GM21515 (cell line): Measurements from ENCODE around the gene RIGI.
A peak's percentile ranks its signal among the peaks of the same experiment; 100 is the strongest.
"Not testable (repeated sequence)": the region's sequence is repeated elsewhere in the genome, so short reads cannot be mapped to it uniquely, and the experiment has no call there.

Source experiments
- ATAC-seq: cut with Tn5 transposase; IDR thresholded peaks from one replicate; pipeline ENCODE4 v1.9.1; 2021; ENCODE audit not compliant: unreplicated experiment

The RIGI gene

DNA sequence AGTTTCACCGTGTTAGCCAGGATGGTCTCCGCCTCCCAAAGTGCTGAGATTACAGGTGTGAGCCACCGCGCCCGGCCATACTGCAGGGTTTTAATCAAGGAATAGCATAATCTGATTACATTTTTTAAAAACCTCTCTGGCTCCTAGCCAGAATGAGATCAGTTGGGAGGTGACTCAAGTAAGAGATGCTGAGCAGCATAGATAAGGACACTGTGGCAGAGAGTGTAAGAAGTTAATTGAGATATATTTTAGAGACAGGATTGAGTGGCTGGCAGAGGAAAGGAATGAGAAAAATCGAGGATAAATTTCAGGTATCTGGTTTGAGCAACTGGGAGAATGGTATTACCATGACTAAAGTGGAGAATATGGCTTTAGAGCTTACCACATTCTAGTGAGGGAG, 7.3 kb upstream of the RIGI start:
- no peak for ATAC-seq

DNA sequence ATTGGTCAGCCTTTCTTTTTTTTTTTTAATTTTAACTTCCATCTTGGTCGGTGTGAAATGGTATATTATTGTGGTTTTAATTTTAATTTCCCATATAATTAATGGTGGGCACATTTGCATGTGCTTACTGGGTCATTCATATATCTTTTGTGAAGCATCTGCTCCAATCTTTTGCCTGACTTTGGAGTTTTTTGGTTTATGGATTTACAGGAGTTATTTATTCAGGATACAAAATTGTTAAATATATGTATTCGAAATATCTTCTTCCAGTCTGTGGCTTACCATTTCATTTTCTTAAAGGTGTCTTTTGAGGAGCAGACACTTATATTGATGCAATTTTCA, 682 bp upstream of the RIGI start:
- ATAC-seq, result no peak

DNA sequence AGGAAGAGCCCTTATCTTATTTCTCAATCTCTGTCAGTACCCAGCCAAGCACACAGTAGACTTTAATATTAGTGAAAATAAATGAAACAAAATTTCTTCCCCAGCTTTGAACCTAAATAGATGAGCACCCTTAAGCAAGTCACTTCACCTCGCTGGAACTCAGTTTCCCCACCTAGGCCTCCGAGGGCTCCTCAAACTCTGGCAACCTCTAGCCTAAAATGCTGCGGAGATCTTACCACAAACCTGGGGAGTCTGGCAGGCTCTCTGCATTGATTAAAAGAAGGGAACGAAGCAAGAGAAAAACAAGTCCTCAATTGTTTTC, 326 bp downstream of the RIGI start:
- ATAC-seq, result peak; percentile 22

DNA sequence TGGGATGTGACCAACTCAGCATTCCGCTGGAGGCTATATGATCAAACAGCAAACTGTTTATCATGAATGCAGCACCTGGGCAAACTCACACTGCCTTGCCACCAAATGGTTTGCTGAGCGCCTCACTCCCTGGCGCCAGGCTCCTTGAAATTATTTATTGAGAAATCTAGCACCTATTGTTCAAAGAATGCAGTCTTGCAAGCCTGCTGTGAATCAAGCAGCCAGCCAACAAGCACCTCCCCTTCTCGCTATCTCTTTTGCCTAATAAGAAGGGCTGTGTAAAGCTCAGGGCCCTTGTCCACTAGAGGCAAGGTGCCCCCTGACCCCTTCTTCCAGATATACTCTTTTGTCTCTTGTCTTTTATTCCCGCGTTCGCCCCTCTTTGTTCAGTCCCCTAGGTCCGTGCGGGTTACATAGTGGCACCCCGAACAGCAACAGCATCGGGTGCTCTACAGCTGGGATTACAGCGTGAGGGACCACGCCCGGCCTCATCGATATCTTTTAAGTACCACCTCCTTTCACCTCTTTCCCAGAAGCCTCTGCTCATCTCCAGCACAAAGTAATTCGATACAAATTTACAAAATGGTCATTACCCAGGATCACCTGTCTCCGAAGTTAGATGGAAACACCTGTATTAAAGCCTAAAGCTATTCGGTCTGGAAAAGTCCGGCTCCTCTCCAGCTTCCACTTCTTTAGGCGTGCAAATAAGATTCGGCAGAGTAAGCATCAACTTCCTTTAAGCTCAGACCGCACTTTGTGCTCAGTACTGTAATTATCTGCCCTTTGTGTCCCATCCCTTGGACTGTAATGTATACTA, 896 bp downstream of the RIGI start:
- no peak for ATAC-seq

DNA sequence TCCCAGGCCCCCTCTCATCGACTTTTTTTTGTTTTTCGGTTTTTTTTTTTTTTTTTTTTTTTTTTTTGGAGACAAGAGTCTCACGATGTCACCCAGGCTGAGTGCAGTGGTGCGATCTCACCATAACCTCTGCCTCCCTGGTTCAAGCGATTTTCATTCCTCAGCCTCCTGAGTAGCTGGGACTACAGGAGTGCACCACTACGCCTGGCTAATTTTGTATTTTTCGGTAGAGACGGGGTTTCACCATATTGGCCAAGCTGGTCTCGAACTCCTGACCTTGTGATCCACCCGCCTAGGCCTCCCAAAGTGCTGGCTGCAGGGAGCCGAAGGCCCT, 1.5 kb downstream of the RIGI start:
- not testable (repeated sequence) for ATAC-seq

DNA sequence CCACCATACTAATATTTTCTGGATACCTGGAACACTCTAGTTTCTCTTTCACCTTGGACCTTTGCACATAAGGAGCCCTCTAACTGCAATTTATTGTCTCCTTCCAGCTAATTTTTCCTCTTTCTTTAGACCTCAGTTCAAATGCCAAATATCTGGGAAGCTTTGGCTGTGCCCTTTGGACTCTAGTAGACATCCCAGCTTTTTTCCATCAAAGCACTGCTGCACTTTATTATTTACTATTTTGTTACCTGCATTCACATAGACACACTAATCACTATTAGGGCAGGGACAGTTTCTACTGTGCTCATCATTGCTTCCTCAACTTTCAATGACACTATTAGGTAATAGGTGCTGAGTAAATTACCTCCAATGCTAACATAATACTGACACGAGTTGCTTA, 2.1 kb downstream of the RIGI start:
- no peak for ATAC-seq

- no peak for ATAC-seq
Measured at GRCh38 chr9:32518276-32518675, 7.7 kb downstream of the RIGI start.

- no peak for ATAC-seq
Measured at GRCh38 chr9:32516241-32516640, 9.8 kb downstream of the RIGI start.

DNA sequence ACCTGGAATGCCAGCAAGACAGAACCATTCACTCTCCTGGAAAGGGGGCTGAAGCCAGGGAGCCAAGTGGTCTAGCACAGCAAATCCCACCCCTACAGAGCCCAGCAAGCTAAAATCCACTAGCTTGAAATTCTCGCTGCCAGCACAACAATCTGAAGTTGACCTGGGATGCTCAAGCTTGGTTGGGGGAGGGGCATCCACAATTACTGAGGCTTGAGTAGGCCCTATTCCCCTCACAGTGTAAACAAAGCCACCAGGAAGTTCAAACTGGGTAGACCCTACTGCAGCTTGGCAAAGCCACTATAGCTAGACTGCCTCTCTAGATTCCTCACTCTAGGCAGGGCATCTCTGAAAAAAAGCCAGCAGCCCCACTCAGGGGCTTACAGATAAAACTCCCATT, 17.3 kb downstream of the RIGI start:
- ATAC-seq, result no peak

- no peak for ATAC-seq
Measured at GRCh38 chr9:32503008-32503407, 23.0 kb downstream of the RIGI start.

DNA sequence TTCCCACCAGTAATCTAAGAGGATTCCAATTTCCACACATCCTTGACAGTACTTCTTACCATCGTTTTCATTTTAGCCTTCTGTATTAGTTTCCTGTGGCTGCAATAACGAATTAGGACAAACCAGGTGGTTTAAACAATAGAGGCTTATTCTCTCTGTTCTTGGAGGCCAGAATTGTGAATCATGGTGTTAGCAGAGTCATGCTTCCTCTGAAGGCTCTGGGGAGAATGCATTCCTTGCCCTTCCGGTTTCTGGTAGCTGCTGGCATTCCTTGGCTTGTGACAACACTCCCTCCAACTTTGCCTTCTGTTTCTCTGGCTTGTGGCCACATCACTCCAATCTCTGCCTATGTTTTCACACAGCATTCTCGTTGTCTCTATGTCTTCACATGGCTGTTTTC, 23.5 kb downstream of the RIGI start:
- no peak for ATAC-seq

DNA sequence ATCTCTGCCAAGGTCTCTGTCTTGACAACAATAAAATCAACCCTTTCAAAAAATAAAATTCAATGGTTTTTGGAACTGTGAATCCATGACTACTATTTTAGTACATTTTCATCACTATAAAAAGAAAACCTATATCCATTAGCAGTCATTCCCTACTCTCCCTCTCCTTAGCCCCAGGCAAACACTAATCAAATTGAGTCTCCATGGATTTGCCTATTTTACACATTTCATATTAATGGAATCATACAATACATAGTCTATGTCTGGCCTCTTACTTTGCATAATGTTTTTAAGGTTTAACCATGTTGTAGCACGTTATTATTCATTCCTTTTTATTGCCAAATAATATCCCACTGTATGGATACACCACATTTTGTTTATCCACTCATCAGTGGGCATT, 24.1 kb downstream of the RIGI start:
- ATAC-seq, result no peak

DNA sequence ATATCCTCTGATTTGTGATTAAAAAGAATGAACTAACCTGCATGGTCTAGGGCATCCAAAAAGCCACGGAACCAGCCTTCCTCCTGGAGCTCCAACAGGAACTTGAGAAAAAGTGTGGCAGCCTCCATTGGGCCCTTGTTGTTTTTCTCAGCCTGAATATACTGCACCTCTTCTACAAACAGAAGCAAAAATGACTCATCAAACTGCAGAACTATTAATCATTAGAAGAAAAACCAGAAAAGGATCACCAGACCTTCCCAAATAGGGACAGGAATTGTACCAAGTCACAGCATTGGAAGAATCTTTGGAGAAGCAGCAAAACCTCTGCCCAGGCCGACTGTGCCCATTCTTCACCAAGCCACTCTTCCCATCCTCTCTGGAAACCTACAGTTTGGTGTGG, 25.2 kb downstream of the RIGI start:
- no peak for ATAC-seq

- ATAC-seq, result no peak
Measured at GRCh38 chr9:32497921-32498320, 28.1 kb downstream of the RIGI start.

DNA sequence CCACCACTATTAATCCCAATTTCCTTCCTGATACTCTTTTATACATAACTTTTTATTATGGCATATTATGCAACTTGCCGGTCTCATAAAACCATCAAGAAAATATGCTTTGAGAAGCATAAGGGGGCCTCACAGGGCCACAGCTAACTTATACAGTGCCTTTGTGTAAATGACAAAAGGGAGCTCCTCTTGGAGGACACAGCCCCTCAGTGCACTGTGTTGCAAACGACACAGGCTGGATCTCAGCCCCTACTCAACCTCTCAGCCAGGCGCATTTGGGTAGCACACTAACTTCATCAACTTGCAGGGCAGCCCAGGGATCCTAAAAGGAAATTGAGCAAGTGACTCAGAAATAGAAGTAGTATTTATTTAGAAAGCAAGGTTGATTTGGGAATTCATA, 35.4 kb downstream of the RIGI start:
- ATAC-seq, result no peak

DNA sequence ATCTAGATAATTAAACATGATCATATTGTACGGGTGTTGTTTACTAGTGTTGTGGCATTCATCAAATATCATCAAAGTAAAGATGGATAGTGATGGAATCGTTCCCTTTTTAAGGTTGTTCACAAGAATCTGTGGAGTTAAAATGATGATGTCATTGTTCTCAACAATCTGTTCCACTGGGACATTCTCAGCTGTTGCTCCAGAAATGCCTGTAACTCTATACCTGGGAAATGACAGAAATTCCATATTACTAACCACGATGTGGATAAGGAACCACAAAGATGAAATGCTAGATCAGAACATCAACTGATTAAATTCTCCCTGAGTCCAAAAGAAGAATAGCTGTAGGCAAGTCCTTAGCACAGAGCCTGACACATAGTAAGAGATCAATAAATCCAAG, 38.0 kb downstream of the RIGI start:
- no peak for ATAC-seq

- no peak for ATAC-seq
Measured at GRCh38 chr9:32486839-32487562, 39.0 kb downstream of the RIGI start.

GRCh38 chr9:32483343-32483742, 42.7 kb downstream of the RIGI start:
- no peak for ATAC-seq
